HG03045 (cell line): ENCODE results near the gene HNRNPUL2.
"Not testable (repeated sequence)": the region's sequence is repeated elsewhere in the genome, so short reads cannot be mapped to it uniquely, and the experiment has no call there.

ENCODE experiments used
- ATAC-seq: cut with Tn5 transposase; IDR thresholded peaks from one replicate; pipeline ENCODE4 v1.9.1; 2021; ENCODE audit warnings: mild to moderate bottlenecking, moderate library complexity; ENCODE audit not compliant: unreplicated experiment

The HNRNPUL2 gene

GRCh38 chr11:62727165-62727871 lies at the start of gene HNRNPUL2:
Gene HNRNPUL2 (minus strand): TSS chr11:62727457. CDS start chr11:62727156, 301 bp downstream.
- ATAC-seq, result peak; percentile 72

DNA sequence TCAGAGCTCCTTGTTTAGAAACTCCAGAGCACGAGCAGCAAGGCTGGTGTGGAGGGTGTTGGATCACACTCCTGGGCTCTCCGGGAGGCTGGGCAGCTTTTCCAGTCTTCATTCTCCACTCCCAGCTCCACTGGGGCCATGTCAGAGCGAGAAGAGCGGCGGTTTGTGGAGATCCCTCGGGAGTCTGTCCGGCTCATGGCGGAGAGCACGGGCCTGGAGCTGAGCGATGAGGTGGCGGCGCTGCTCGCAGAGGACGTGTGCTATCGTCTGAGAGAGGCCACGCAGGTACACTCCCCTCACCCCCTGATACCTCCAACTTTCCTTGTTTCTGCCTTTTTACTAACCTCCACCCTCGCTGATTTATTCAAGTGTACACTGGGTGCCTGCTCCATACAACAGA lies 48.4 kb upstream of the HNRNPUL2 start:
- no peak for ATAC-seq

DNA sequence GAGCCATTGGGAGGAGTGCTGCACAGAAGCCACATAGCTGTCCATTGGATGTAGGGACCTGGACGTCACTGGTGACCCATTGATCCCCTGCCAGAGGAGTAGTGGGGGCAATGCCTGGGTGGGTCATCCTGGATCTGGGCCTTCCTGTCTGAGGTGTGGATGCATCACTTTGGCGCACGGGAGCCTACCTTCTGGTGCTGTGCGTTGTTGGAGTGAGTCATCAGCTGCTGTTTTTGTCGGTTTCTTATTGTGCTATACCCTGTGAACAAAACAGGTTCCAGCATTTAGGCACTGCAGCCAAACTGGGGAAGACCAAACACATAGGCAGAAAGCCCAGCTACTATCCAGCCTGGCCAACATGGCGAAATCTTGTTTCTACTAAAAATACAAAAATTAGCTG lies 47.1 kb upstream of the HNRNPUL2 start:
- no peak for ATAC-seq

- ATAC-seq, result peak; percentile 83
Observed at GRCh38 chr11:62771144-62772021, 44.1 kb upstream of the HNRNPUL2 start, which contains the start of gene TAF6L. Gene TAF6L (plus strand): TSS chr11:62771396. CDS start chr11:62775784, 4,388 bp downstream.

DNA sequence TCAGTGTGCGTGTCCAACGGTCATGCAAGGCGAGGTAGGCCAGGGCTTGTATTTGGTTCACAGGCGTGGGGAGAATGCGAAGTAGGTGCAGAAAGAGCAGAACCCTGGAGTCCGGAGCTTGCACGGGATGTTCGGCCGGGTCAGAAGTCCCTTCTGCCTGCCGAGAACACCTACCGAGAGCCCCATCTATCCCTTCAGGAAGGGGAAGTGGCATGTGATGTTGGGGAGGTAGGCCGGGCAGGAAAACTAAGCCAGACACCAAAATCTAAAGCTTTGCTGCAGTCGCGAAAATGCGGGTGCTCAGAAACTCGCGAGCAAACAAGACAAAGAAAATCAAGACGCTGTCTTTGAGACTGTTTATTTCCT lies 43.5 kb upstream of the HNRNPUL2 start:
- ATAC-seq, result no peak

DNA sequence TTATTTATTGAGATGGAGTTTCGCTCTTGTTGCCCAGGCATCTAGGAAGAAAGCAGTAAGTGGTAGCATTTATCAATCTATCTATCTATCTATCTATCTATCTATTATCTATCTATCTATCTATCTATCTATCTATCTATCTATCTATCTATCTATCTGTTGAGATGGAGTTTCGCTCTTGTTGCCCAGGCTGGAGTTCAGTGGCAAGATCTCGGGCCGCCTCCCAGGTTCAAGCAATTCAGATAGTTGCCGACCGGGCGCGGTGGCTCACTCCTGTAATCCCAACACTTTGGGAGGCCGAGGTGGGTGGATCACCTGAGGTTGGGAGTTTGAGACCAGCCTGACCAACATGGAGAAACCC lies 33.6 kb upstream of the HNRNPUL2 start:
- not testable (repeated sequence) for ATAC-seq

DNA sequence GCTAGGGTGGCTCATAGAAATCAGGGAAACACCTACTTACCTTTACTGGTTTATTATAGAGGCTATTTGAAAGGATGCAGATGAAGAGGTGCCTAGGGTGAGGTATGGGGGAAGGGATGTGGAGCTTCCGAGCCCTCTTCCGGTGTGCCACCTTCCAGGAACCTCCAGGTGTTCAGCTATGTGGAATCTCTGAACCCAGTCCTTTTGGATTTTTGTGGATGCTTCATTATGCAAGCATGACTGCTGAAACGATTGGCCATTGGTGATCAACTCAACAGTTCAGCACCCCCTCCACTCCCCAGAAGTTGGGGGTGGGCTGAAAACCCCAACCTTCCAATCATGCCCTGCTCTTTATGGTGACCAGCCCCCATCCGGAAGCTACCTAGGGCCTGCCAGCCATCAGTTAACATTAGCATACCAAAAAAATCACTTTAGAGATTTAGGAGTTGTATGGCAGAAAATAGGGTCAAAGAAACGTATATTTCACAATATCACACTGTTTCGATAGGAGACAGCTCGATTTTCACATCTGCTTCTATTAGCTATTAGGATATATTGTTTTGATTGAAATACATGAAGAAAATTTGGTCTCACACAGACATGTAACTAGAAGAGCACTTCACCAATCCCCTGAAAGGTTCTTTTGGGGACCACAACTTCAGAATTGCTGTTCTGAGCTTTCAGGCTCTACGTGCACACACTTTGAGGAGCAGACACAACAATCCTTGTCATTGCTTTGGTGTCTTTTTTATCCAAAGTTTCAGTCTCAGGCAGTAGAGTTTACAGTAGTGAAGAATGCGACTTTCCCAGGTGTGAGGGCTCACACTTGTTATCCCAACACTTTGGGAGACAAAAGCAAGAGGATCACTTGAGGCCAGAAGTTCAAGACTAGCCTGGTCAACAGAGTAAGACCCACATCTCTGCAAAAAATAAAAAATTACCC lies 30.9 kb upstream of the HNRNPUL2 start:
- ATAC-seq, result no peak

DNA sequence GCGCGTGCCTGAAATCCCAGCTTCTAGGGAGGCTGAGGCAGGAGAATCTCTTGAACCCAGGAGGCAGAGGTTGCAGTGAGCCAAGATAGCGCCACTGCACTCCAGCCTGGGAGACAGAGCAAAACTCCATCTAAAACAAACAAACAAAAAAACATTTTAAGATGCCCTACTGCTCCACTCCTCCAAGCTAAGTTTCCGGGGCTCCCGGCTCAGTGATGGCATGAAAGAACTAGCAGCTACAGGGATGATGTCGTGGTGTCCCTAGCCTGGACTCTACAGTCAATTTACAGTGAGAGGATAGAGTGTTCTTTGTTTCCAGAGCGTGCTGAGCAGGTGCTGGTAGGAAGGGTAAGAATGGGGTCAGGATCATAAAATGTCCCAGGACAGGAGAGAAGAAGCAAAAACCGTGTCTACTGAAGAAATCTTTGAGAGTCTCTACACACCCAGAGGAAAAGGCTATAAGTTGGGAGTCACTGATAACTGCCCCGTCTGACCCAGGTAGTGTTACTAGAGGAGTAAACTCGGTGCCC lies 27.9 kb upstream of the HNRNPUL2 start:
- no peak for ATAC-seq

- peak; percentile 96 for ATAC-seq
Observed at GRCh38 chr11:62753736-62754603, 26.7 kb upstream of the HNRNPUL2 start, which contains the start of gene ZBTB3. Gene ZBTB3 (minus strand): TSS chr11:62754160. CDS start chr11:62753664, 496 bp downstream.

GRCh38 chr11:62752994-62753735 lies 25.9 kb upstream of the HNRNPUL2 start:
- ATAC-seq, result peak; percentile 1

DNA sequence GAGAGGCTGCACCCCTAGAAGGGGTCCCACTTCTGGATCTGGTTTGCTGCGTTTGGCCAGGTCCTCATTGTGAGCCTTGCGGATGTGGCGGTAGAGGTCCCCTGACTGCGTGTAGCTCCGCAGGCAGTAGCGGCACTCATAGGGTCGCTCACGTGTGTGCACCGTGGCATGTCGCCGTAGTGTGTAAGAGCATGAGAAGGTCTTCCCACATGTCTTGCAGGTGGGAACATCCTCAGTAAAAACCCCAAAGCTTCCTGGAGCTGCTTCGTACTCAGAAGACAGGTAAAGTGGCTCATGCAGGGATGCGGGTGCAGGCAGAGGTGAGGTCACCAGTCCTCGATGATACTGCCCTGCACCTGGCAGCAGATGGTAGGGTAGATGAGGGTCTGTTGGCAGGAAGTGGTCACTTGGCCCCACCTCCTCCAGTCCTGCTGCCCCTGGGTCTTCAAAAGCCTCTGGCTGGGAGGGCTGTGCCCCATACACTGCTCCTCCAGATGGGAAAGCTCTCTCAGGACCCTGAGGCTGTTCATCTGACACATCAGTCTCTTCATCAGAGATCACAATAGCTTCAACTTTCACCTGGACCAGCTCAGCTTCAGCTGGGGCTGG lies 25.0 kb upstream of the HNRNPUL2 start:
- ATAC-seq, result no peak

DNA sequence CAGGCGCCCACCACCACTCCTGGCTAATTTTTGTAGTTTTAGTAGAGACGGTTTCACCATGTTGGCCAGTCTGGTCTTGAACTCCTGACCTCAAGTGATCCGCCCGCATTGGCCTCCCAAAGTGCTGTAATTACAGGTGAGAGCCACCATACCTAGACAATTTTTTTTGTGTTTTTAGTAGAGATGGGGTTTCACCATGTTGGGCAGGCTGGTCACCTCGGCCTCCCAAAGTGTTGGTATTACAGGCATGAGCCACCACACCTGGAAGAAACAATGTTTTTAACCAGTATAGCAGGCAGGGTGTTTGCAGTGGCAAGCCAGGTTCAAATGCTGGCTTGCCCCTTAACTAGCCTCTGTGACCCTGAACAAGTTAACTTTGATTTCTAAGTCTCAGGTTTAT lies 22.7 kb upstream of the HNRNPUL2 start:
- ATAC-seq, result not testable (repeated sequence)

- ATAC-seq, result no peak
Observed at GRCh38 chr11:62747475-62748160, 20.4 kb upstream of the HNRNPUL2 start.

GRCh38 chr11:62737196-62737595 lies 9.9 kb upstream of the HNRNPUL2 start:
- ATAC-seq, result no peak

DNA sequence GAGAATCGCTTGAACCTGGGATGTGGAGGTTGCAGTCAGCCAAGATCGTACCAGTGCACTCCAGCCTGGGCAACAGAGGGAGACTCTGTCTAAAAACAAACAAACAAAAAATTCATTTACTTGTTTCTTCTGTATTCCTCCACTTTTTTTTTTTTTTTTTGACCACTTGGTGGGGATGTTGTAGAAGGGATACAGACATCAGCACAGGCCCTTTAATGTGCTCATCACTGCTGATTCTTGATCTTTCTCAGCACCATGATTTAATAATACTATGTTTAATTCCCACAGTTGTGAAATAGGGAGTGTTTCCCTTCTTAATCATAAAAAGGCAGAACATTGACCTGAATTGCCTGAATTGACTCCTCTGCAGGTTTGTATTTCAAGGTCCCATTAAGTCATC lies 5.6 kb upstream of the HNRNPUL2 start:
- ATAC-seq, result no peak

DNA sequence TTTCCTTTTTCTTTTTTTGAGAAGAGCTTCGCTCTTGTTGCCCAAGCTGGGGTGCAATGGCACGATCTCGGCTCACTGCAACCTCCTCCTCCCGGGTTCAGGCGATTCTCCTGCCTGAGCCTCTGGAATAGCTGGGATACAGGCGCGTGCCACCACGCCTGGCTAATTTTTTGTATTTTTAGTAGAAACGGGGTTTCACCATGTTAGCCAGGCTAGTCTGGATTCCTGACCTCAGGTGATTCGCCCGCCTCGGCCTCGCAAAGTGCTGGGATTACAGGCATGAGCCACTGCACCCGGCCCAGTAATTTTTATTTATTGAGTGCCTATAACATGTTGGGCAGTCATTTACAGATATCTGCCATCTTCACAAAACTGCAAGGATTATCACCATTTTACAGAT lies 2.8 kb upstream of the HNRNPUL2 start:
- ATAC-seq, result not testable (repeated sequence)

- ATAC-seq, result peak; percentile 26
Observed at GRCh38 chr11:62728171-62728988, 1.1 kb upstream of the HNRNPUL2 start, which contains the start of gene TTC9C. Gene TTC9C (plus strand): TSS chr11:62728486. CDS start chr11:62728849, 363 bp downstream.
